HL-60 (cell line): ENCODE measurements around the gene BTC.
A peak's percentile ranks its signal among the peaks of the same experiment; 100 is the strongest.

Source experiments
- DNase-seq, 2 experiments: peaks; one replicate each; pipeline ENCODE4 v3.0.0-alpha.2; 2010 to 2020; ENCODE audit warnings: low read depth in 1 of 2, low spot score in 1 of 2
- H3K27ac ChIP-seq: fragments of 250-450 bp; sonication (Bioruptor Pico); replicated peaks from 2 replicates; pipeline ENCODE4 v1.5.1; 2020; ENCODE audit warnings: mild to moderate bottlenecking, moderate library complexity
- H3K27me3 ChIP-seq: fragments of 250-450 bp; sonication (Bioruptor Pico); 2 replicates; pipeline ENCODE4 v1.5.1; 2021; ENCODE audit warnings: mild to moderate bottlenecking, moderate library complexity; ENCODE audit not compliant: insufficient read depth, poor library complexity, severe bottlenecking
- H3K4me3 ChIP-seq: replicated peaks from 2 replicates; pipeline ENCODE4 v1.5.1; 2011; ENCODE audit warnings: mild to moderate bottlenecking, control low read depth, low read length; ENCODE audit not compliant: insufficient read depth
- GABPA ChIP-seq: IDR thresholded peaks from 2 replicates; pipeline ENCODE4 v1.6.1; 2012; ENCODE audit warnings: low read depth
- POLR2AphosphoS5 ChIP-seq: IDR thresholded peaks from 2 replicates; pipeline ENCODE4 v1.6.1; 2012; ENCODE audit warnings: low read depth
- SPI1 ChIP-seq: IDR thresholded peaks from 2 replicates; pipeline ENCODE4 v1.6.1; 2012; ENCODE audit warnings: low read depth, mild to moderate bottlenecking, borderline replicate concordance
- long read RNA-seq: library from polyadenylated mRNA; unstranded; transcript quantifications from one replicate; pipeline ENCODE4 v2.0.0, GENCODE V29; 2020
- TF ChIP-seq, protein P1 (sequence below): IDR thresholded peaks from one replicate; pipeline ENCODE4 v1.5.1; 2011; ENCODE audit warnings: low read length, control low read depth, inconsistent platforms; ENCODE audit not compliant: insufficient read depth
- TF ChIP-seq, protein P2 (sequence below): IDR thresholded peaks from 2 replicates; pipeline ENCODE4 v1.6.1; 2012; ENCODE audit warnings: low read depth; ENCODE audit not compliant: insufficient replicate concordance

Gene BTC, protein sequence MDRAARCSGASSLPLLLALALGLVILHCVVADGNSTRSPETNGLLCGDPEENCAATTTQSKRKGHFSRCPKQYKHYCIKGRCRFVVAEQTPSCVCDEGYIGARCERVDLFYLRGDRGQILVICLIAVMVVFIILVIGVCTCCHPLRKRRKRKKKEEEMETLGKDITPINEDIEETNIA
- long read RNA-seq = 0 reads

DNA sequence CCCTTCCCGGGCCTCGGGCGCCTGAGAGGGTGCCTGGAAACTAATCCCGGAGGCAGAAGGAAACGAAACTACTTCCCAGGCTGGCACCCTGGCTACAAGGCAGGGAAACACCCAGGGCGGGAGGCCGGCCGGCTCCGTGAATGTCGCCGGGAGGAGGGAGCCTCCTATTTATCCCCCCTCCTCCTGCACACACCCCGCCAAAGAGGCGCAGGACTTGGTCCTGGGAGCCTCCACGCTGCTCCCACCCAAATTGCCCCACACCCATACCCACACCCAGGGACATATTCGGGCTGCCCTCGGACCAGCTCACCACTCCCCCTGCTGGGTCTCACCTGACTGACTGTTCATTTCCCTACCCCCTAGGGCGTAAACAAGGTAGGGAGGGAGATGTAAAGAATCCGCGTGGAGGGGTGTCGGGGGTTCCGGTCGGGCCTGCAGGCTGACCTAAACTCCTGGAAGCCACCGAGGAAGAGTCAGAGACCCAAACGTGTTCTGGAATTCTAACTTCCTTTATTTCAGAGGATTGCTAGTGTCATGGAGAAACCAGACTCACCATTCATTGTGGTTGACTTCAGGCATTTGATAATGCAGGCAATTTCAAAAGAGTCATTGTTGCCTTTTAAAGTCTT lies at the start of gene BTC:
Gene BTC, minus strand, starts transcription at position 142 of the 629 bp plus-strand sequence. CDS start 198 bp downstream, outside the sequence.
- Histone ChIP-seq H3K27ac (no peak within 1 kb of the TSS), H3K4me3 (peak within 1 kb of the TSS; percentile 29), H3K27me3 (peaks cover 37% of the 10 kb centered on the region)
- no peak for TF ChIP-seq GABPA
- TF ChIP-seq, protein P1, sequence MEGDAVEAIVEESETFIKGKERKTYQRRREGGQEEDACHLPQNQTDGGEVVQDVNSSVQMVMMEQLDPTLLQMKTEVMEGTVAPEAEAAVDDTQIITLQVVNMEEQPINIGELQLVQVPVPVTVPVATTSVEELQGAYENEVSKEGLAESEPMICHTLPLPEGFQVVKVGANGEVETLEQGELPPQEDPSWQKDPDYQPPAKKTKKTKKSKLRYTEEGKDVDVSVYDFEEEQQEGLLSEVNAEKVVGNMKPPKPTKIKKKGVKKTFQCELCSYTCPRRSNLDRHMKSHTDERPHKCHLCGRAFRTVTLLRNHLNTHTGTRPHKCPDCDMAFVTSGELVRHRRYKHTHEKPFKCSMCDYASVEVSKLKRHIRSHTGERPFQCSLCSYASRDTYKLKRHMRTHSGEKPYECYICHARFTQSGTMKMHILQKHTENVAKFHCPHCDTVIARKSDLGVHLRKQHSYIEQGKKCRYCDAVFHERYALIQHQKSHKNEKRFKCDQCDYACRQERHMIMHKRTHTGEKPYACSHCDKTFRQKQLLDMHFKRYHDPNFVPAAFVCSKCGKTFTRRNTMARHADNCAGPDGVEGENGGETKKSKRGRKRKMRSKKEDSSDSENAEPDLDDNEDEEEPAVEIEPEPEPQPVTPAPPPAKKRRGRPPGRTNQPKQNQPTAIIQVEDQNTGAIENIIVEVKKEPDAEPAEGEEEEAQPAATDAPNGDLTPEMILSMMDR = no peak
- peak in 1 of 2 experiments; percentile 21 for DNase-seq

DNA sequence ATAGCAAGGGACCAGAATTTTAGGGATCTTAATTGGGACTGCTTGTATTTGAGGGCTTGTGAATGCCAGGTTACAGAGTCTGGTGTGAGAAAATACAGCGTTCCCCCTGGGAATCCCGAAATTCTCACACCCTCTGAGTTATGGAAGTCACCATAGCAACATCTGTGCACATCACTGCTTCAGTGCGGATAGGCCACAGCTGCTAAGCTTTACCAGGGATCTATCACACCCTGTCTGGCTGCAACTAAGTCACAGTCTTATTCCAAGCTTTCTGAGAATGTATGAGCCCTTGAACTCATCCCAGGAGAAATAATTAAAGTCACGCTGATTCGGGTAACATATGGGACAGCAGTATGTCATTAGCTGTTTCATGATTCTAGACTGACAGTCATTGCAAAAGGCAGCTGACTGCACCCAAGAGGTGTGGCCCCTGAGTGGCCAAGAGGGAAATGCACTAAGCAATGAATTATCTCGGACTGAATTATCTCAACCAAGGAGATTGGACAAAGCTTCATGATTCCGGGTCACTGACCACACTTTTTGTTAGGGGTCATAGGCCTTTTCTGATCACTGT lies 46.7 kb upstream of the BTC start:
- DNase-seq = no peak
- no peaks in the 10 kb centered on the region for H3K27me3 ChIP-seq
- no peak overlapping the region for H3K27ac ChIP-seq
- no peak overlapping the region for H3K4me3 ChIP-seq
- no peak for TF ChIP-seq POLR2AphosphoS5
- no peak for TF ChIP-seq GABPA
- TF ChIP-seq, protein P1 = no peak
- TF ChIP-seq, protein P2, sequence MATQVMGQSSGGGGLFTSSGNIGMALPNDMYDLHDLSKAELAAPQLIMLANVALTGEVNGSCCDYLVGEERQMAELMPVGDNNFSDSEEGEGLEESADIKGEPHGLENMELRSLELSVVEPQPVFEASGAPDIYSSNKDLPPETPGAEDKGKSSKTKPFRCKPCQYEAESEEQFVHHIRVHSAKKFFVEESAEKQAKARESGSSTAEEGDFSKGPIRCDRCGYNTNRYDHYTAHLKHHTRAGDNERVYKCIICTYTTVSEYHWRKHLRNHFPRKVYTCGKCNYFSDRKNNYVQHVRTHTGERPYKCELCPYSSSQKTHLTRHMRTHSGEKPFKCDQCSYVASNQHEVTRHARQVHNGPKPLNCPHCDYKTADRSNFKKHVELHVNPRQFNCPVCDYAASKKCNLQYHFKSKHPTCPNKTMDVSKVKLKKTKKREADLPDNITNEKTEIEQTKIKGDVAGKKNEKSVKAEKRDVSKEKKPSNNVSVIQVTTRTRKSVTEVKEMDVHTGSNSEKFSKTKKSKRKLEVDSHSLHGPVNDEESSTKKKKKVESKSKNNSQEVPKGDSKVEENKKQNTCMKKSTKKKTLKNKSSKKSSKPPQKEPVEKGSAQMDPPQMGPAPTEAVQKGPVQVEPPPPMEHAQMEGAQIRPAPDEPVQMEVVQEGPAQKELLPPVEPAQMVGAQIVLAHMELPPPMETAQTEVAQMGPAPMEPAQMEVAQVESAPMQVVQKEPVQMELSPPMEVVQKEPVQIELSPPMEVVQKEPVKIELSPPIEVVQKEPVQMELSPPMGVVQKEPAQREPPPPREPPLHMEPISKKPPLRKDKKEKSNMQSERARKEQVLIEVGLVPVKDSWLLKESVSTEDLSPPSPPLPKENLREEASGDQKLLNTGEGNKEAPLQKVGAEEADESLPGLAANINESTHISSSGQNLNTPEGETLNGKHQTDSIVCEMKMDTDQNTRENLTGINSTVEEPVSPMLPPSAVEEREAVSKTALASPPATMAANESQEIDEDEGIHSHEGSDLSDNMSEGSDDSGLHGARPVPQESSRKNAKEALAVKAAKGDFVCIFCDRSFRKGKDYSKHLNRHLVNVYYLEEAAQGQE = no peak
- TF ChIP-seq SPI1 = no peak

DNA sequence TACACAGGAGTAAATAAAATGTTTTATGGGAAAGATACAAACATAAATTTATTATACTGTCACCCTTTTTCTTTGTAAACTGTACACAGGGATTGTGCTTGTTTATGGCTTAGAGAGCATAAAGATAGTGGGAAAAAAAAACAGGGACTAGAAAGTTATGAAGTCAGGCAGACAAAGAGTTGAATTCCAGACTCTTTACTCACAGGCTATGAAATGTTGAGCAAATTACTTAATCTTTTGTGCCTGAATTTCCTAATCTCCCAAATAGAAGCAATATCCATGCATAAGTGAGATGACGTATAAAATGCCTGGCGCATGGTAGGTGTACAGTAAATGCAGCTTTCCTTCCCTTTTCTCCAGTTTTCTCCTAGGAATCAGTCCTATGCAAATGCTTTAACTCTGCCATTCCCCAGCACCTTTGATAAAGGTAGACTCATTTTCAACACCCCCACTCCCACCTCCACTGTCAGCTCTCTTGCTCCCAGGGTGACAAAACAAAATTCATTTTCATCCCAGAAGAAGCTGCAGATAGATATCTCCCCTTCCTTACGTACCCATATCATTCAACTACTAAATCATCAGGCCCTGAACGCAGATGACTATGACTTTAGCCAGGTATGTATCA lies 44.5 kb upstream of the BTC start:
- TF ChIP-seq, protein P2 = no peak
- TF ChIP-seq, protein P1 = no peak
- H3K27ac ChIP-seq = no peak overlapping the region
- DNase-seq = no peak
- H3K27me3 ChIP-seq = no peaks in the 10 kb centered on the region
- no peak overlapping the region for H3K4me3 ChIP-seq
